ENCODE measurements around the gene CD151.
A peak's percentile ranks its signal among the peaks of the same experiment; 100 is the strongest.

Gene CD151

DNA sequence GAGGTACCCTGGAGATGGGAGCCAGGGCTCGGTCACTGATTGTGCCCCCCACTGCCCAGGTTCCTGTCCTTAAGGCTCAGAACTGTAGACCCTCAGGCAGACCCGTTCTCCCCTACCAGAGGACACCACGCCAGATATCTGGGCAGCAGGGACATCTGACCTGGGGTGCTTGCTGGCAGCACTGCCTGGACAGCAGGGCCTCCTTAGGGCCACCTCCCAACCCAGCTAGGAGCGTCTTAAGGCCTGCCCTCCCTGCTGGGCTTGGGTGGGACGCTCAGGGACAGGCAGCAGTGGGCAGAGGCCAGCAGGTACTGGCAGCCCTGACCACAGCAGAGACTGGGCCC is 6.5 kb downstream of the CD151 start:
- H3K4me3 ChIP-seq (ENCODE audit: control insufficient read depth in 1 of 7, extremely low read depth in 1 of 7, insufficient read depth in 4 of 7, low read depth in 2 of 7, low read length in 6 of 7): no peak overlapping the region
- peaks cover 2 to 45% (median 27%) of the 10 kb centered on the region in 4 experiments for H3K36me3 ChIP-seq (ENCODE audit: control insufficient read depth in 4 of 4, insufficient read depth in 4 of 4, low read length in 3 of 4)
- no peak for DNase-seq
- H3K9me3 ChIP-seq (ENCODE audit: control extremely low read depth in 1 of 5, control insufficient read depth in 4 of 5, insufficient read depth in 2 of 5, low read depth in 1 of 5, low read length in 4 of 5): no peaks in the 10 kb centered on the region
- peaks cover 0 to 40% (median 37%) of the 10 kb centered on the region in 4 experiments for H3K4me1 ChIP-seq (ENCODE audit: control extremely low read depth in 1 of 4, control insufficient read depth in 4 of 4, insufficient read depth in 4 of 4, low read length in 3 of 4)
- H3K27me3 ChIP-seq (replicated peaks in 2 of 5; ENCODE audit: control insufficient read depth in 4 of 5, insufficient read depth in 5 of 5, low read length in 4 of 5): peaks cover 0 to 2% (median 0%) of the 10 kb centered on the region in 5 experiments
- ChIA-PET POLR2A (no interaction called here), CTCF (interaction anchor here (1.6 to 3.1 kb wide), 2 partner anchors 11 to 17 kb away, joined by 4 to 14 read pairs; partner anchors contain the start of gene CRACR2B)
- no peak overlapping the region for H3K27ac ChIP-seq (ENCODE audit: insufficient read depth in 1 of 2, low read depth in 1 of 2, low read length in 2 of 2, poor library complexity in 1 of 2, severe bottlenecking in 2 of 2)
- WGBS (ENCODE audit: insufficient coverage): 98% methylated on average over 5 of the region's 5 CpGs

DNA sequence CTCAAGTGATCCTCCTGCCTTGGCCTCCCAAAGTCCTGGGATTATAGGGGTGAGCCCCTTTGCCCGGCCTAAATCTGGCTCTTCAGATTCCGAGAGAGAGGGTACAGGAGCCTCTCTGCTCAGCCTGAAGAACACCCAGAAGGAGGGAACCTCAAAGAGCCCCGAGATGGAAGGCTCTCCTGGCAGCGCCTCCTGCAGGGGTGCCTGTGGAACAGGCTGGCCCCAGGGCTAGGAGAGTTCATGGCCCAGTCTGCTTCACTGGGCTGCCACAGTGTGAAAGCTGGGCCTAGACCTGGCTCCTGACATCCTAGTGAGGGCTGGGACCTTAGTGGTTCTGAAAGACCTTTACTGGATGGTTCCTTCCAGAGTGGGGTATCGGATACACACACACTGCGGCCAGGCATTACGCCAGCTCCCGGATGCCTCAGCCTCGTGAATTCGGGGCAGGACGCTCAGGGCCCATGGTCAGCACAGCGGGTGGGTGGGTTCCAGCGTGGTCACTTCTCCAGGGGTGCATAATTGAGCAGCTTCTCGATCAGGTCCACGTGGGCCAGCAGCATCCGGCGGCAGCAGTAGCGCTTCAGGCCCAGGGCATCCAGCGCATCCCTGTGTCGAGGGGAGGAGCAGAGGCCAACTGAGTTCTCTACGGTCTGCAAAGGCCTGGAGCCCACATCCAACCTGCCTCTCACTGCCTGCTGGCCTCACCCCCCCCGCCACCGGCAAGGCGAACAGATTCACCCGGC is 7.3 kb downstream of the CD151 start:
- Histone ChIP-seq H3K4me1 (ENCODE audit: control extremely low read depth in 1 of 4, control insufficient read depth in 4 of 4, insufficient read depth in 4 of 4, low read length in 3 of 4) (peaks cover 0 to 38% (median 36%) of the 10 kb centered on the region in 4 experiments), H3K9me3 (ENCODE audit: control extremely low read depth in 1 of 5, control insufficient read depth in 4 of 5, insufficient read depth in 2 of 5, low read depth in 1 of 5, low read length in 4 of 5) (no peaks in the 10 kb centered on the region), H3K4me3 (ENCODE audit: control insufficient read depth in 1 of 7, extremely low read depth in 1 of 7, insufficient read depth in 4 of 7, low read depth in 2 of 7, low read length in 6 of 7) (no peak overlapping the region), H3K27ac (ENCODE audit: insufficient read depth in 1 of 2, low read depth in 1 of 2, low read length in 2 of 2, poor library complexity in 1 of 2, severe bottlenecking in 2 of 2) (no peak overlapping the region), H3K27me3 (replicated peaks in 2 of 5; ENCODE audit: control insufficient read depth in 4 of 5, insufficient read depth in 5 of 5, low read length in 4 of 5) (no peaks in the 10 kb centered on the region), H3K36me3 (ENCODE audit: control insufficient read depth in 4 of 4, insufficient read depth in 4 of 4, low read length in 3 of 4) (peaks cover 2 to 45% (median 27%) of the 10 kb centered on the region in 4 experiments)
- POLR2A ChIA-PET: interaction anchor here (4.2 kb wide), 1 partner anchor 8 kb away, joined by 19 read pairs; the partner anchor contains the start of gene CD151
- CTCF ChIA-PET: interaction anchor here (1.0 to 2.2 kb wide), 6 partner anchors 9 to 136 kb away, joined by 3 to 11 read pairs (median 4); partner anchors contain the start of gene PNPLA2
- no peak for DNase-seq
- 94% methylated on average over 20 of the region's 25 CpGs for WGBS (ENCODE audit: insufficient coverage)

DNA sequence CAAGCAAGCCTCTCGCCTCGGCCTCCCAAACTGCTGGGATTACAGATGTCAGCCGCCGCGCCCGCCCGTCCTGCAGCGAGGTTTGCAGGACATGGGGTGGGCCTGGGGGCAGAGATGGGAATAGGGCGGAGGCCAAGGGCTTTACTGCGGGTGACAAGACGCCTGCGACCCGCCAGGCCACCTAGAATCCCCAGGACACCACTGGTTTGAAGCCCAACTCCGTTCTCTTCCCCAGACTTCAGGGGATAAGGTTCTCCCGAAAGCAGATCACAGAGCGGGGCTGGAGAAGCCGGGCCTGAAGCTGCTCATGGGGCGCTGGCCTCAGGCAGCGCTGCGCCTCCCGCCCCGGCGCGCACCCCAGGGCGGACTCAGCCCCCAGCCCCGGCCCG is 9.2 kb downstream of the CD151 start:
- H3K27me3 ChIP-seq (replicated peaks in 2 of 5; ENCODE audit: control insufficient read depth in 4 of 5, insufficient read depth in 5 of 5, low read length in 4 of 5): no peaks in the 10 kb centered on the region
- ChIA-PET CTCF (interaction anchor here (1.5 to 2.2 kb wide), 4 partner anchors 8 to 28 kb away, joined by 4 to 11 read pairs (median 6); partner anchors contain the start of gene PNPLA2), POLR2A (interaction anchor here (0.5 to 4.2 kb wide), 6 partner anchors 10 to 393 kb away, joined by 3 to 19 read pairs (median 4); partner anchors contain the start of genes CD151 and PNPLA2)
- WGBS (ENCODE audit: insufficient coverage): 1% methylated on average over 25 of the region's 27 CpGs
- peak overlapping the region; percentile 84 to 95 for H3K27ac ChIP-seq (ENCODE audit: insufficient read depth in 1 of 2, low read depth in 1 of 2, low read length in 2 of 2, poor library complexity in 1 of 2, severe bottlenecking in 2 of 2)
- peaks cover 0 to 52% (median 51%) of the 10 kb centered on the region in 4 experiments for H3K4me1 ChIP-seq (ENCODE audit: control extremely low read depth in 1 of 4, control insufficient read depth in 4 of 4, insufficient read depth in 4 of 4, low read length in 3 of 4)
- H3K9me3 ChIP-seq (ENCODE audit: control extremely low read depth in 1 of 5, control insufficient read depth in 4 of 5, insufficient read depth in 2 of 5, low read depth in 1 of 5, low read length in 4 of 5): no peaks in the 10 kb centered on the region
- peak in 1 of 3 donors; percentile 24 for DNase-seq
- H3K36me3 ChIP-seq (ENCODE audit: control insufficient read depth in 4 of 4, insufficient read depth in 4 of 4, low read length in 3 of 4): peaks cover 2 to 37% (median 25%) of the 10 kb centered on the region in 4 experiments
- H3K4me3 ChIP-seq (ENCODE audit: control insufficient read depth in 1 of 7, extremely low read depth in 1 of 7, insufficient read depth in 4 of 7, low read depth in 2 of 7, low read length in 6 of 7): peak overlapping the region; percentile 81 to 99 (median 88)

DNA sequence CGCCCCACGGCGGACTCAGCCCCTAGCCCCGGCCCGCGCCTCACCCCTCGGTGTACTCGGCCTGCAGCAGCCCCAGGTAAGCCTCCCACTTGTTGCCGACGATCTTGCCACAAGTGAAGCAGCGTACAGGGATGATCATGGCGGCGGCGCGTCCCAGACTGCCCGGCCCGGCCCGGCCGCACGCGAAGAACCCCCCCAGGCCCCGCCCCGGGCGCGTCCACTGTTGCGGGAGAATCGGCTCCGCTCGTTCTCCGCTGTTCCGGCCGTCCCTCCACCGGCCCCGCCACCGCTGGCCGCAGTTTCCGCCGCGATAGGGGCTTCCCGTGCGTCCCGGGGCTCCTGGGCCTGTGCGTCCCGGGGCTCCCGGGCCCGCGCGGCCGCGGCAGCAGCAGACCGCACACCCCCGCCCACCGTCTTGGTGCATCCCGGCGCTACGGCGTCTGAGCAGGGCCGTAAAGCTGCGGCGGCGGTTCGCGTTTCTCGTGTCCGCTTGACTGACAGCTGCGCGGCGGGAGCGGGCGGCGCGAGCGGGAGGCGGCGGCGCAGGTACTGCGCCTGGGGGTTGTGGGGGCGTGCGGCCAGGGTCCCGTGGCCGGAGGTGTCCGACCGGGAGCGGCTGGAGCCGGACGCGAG is 9.7 kb downstream of the CD151 start, which contains the start of the genes POLR2L and TSPAN4:
Gene POLR2L (minus strand): TSS at position 160 of the 633 bp plus-strand sequence. CDS start 21 bp downstream, at position 139.
Gene TSPAN4 (plus strand): TSS at position 483 of the 633 bp plus-strand sequence. CDS start 7,453 bp downstream, outside the sequence.
- Histone ChIP-seq H3K9me3 (ENCODE audit: control extremely low read depth in 1 of 5, control insufficient read depth in 4 of 5, insufficient read depth in 2 of 5, low read depth in 1 of 5, low read length in 4 of 5) (no peaks in the 10 kb centered on the region), H3K36me3 (ENCODE audit: control insufficient read depth in 4 of 4, insufficient read depth in 4 of 4, low read length in 3 of 4) (peaks cover 2 to 32% (median 23%) of the 10 kb centered on the region in 4 experiments), H3K27ac (ENCODE audit: insufficient read depth in 1 of 2, low read depth in 1 of 2, low read length in 2 of 2, poor library complexity in 1 of 2, severe bottlenecking in 2 of 2) (peak within 1 kb of the TSS; percentile 84 to 95), H3K4me3 (ENCODE audit: control insufficient read depth in 1 of 7, extremely low read depth in 1 of 7, insufficient read depth in 4 of 7, low read depth in 2 of 7, low read length in 6 of 7) (peak within 1 kb of the TSS; percentile 81 to 99 (median 88)), H3K27me3 (replicated peaks in 2 of 5; ENCODE audit: control insufficient read depth in 4 of 5, insufficient read depth in 5 of 5, low read length in 4 of 5) (no peaks in the 10 kb centered on the region), H3K4me1 (ENCODE audit: control extremely low read depth in 1 of 4, control insufficient read depth in 4 of 4, insufficient read depth in 4 of 4, low read length in 3 of 4) (peaks cover 0 to 52% (median 51%) of the 10 kb centered on the region in 4 experiments)
- WGBS (ENCODE audit: insufficient coverage): under 1% methylated on average over 62 of the region's 87 CpGs
- DNase-seq: peak; percentile 84 to 93 (median 92)
- CTCF ChIA-PET: interaction anchor here (1.0 to 2.4 kb wide), 4 partner anchors 9 to 29 kb away, joined by 4 to 8 read pairs (median 4); partner anchors contain the start of gene PNPLA2
- POLR2A ChIA-PET: interaction anchor here (0.6 to 4.2 kb wide), 8 partner anchors 8 to 33 kb away, joined by 3 to 19 read pairs (median 4); partner anchors contain the start of genes CD151 and PNPLA2

DNA sequence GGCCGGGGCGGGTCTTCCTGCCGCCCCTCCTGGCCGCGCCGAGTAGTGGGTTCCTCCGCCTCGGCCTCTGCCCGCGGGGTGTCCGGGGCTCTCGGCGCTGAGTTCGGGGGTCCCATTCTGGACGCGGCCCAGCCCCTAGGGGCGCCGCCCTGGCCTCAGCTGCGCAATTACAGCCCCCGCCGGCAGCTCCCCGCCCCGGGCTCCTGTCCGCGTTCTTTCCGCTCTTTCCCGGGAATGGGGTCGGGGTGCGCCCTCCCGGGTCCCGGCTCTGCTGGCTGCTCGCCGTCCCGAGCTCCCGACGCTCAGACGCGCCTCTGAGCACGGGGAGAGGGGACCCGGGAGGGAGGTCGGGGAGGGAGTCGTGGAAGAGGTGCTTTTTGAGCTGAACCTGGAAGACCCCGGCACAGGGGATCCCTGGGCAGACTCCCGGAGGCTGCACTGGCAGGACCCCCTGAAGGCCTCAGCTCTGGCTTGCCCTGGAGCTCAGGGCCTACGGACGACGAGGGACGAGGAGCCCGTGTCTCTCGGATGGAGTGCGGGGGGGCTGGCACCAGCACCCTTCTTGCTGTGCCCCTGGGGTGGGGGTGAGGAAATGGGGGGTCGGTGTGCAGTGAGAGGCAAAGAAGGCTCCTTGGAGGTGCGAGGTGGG is 10.5 kb downstream of the CD151 start:
- Histone ChIP-seq H3K27ac (ENCODE audit: insufficient read depth in 1 of 2, low read depth in 1 of 2, low read length in 2 of 2, poor library complexity in 1 of 2, severe bottlenecking in 2 of 2) (no peak overlapping the region), H3K9me3 (ENCODE audit: control extremely low read depth in 1 of 5, control insufficient read depth in 4 of 5, insufficient read depth in 2 of 5, low read depth in 1 of 5, low read length in 4 of 5) (no peaks in the 10 kb centered on the region), H3K4me3 (ENCODE audit: control insufficient read depth in 1 of 7, extremely low read depth in 1 of 7, insufficient read depth in 4 of 7, low read depth in 2 of 7, low read length in 6 of 7) (peak overlapping the region; percentile 29 to 99 (median 88)), H3K27me3 (replicated peaks in 2 of 5; ENCODE audit: control insufficient read depth in 4 of 5, insufficient read depth in 5 of 5, low read length in 4 of 5) (no peaks in the 10 kb centered on the region), H3K4me1 (ENCODE audit: control extremely low read depth in 1 of 4, control insufficient read depth in 4 of 4, insufficient read depth in 4 of 4, low read length in 3 of 4) (peaks cover 0 to 56% (median 53%) of the 10 kb centered on the region in 4 experiments), H3K36me3 (ENCODE audit: control insufficient read depth in 4 of 4, insufficient read depth in 4 of 4, low read length in 3 of 4) (peaks cover 2 to 25% (median 18%) of the 10 kb centered on the region in 4 experiments)
- CTCF ChIA-PET: interaction anchor here (0.9 to 2.4 kb wide), 5 partner anchors 10 to 37 kb away, joined by 4 to 8 read pairs (median 5); partner anchors contain the start of gene PNPLA2
- POLR2A ChIA-PET: interaction anchor here (0.6 to 4.2 kb wide), 7 partner anchors 8 to 116 kb away, joined by 3 to 19 read pairs (median 4); partner anchors contain the start of genes CD151 and PNPLA2
- WGBS (ENCODE audit: insufficient coverage): 2% methylated on average over 47 of the region's 53 CpGs
- DNase-seq: no peak
